Measurements from ENCODE around the gene CYBA. TPM values are rescaled to one million over a fixed set of nuclear protein-coding genes. Genes with fewer than 3 reads are reported as not detected.

Gene CYBA
- total and polyA plus RNA-seq, 2 of the 13 experiments (the other 11 are each of a cell fraction or from before 2014, with no cell fraction given) = 196 to 250 TPM

DNA sequence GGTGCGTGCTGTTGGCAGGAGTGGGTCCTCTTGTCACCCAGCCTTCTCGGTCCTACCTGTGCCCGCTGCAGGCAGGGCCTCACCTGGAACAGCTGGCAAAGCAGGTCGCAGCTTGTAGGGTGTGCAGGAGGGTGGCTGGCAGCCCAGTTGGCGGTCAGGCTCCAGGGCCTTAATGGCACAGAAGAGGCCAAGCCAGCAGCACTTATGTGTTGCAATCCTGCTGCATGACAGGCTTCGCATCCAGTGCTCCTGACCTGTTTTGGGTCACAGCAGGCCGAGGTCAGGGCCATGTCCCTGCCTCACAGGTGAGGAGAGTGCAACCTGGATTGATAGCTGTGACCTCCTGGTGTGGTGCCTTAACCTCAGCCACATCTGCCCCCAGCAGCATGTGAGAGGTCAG is 48.8 kb downstream of the CYBA start (continued):
- TF ChIP-seq WIZ (CRISPR knock-in tag; IDR thresholded peaks at IDR 0.05) (no peak), ZNF850 (CRISPR knock-in tag; conservative IDR thresholded peaks at IDR 0.05) (no peak), ZNF331 (CRISPR knock-in tag; IDR thresholded peaks at IDR 0.05) (no peak)

DNA sequence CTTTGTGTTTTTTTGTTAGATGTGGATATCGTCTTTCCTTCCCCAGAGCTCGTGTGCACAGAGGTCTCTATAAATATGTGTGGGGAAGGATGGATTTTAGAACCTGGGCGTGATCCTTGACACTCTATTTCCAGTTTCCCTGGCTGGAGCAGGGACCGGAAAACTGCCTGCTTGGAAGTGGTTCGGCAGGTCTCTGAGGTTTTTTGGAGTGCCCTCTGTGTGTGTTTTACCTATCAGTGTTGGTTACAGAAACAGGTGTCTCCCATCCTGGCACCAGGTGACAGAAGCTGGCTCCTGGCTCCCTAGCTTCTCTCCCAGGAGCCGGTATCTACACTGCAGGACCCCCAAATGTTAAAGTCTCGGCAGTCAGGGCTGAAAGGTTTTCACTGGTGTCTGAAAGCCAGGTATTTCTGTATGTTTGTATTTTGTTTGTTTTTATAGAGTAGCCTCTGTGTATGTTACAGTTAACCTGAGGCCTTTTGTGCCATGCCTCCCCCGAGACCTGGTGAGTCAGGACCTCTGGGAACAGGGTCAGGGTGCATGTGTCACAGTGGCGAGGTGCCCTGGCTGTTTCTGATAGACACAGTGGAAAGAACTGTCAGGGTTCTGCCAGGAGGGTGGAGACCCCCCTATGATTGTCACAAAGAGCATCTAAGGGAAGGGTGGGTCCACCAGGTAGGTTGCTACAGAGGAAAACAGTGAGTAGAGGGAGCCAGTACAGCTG is 49.4 kb downstream of the CYBA start:
- Histone ChIP-seq H3K9me3 (ENCODE audit: low read length) (no peaks in the 10 kb centered on the region), H2AFZ (ENCODE audit: low read length) (no peak overlapping the region), H3K36me3 (replicated peaks in 1 of 2; ENCODE audit: control insufficient read depth in 1 of 2, insufficient read depth in 2 of 2, low read length in 2 of 2) (peaks cover 40 to 69% of the 10 kb centered on the region in 2 experiments), H3K9ac (ENCODE audit: insufficient read depth, low read depth, low read length) (no peak overlapping the region), H3K4me3 (replicated peaks in 1 of 3; ENCODE audit: insufficient read depth in 1 of 3, low read depth in 2 of 3, low read length in 3 of 3) (no peak overlapping the region), H3K27ac (ENCODE audit: extremely low read length, insufficient read depth, low read length) (peak overlapping the region; percentile 35), H3K79me2 (ENCODE audit: insufficient read depth, low read length) (peaks cover 3% of the 10 kb centered on the region), H3K4me1 (ENCODE audit: insufficient read depth, low read length) (peaks cover 36% of the 10 kb centered on the region), H4K20me1 (ENCODE audit: insufficient read depth, low read length) (peaks cover 3% of the 10 kb centered on the region), H3K4me2 (ENCODE audit: low read depth, low read length) (no peak overlapping the region), H3K27me3 (ENCODE audit: control insufficient read depth in 1 of 2, insufficient read depth in 2 of 2, low read length in 2 of 2) (no peaks in the 10 kb centered on the region)
- TF ChIP-seq NBN (conservative IDR thresholded peaks at IDR 0.05) (no peak), ERF (CRISPR knock-in tag; IDR thresholded peaks at IDR 0.05) (no peak), ZNF329 (CRISPR knock-in tag; IDR thresholded peaks at IDR 0.05; ENCODE audit: low read depth) (no peak), ZSCAN9 (CRISPR knock-in tag; IDR thresholded peaks at IDR 0.05; ENCODE audit: borderline replicate concordance) (no peak), CREB1 (IDR thresholded peaks at IDR 0.05) (no peak), CREB1 (CRISPR knock-in tag; IDR thresholded peaks at IDR 0.05) (no peak), TBP (CRISPR knock-in tag; IDR thresholded peaks at IDR 0.05) (no peak), ZNF670 (CRISPR knock-in tag; IDR thresholded peaks at IDR 0.05; ENCODE audit: borderline replicate concordance) (no peak), CENPX (CRISPR knock-in tag; IDR thresholded peaks at IDR 0.05) (no peak), TGIF2 (CRISPR knock-in tag; IDR thresholded peaks at IDR 0.05) (no peak), ZNF605 (CRISPR knock-in tag; IDR thresholded peaks at IDR 0.05) (no peak), ZNF33B (CRISPR knock-in tag; IDR thresholded peaks at IDR 0.05) (no peak), ZSCAN25 (CRISPR knock-in tag; IDR thresholded peaks at IDR 0.05) (no peak), ZNF101 (CRISPR knock-in tag; IDR thresholded peaks at IDR 0.05; ENCODE audit: borderline replicate concordance, low read depth) (no peak), ZNF331 (CRISPR knock-in tag; IDR thresholded peaks at IDR 0.05) (no peak), MTA1 (CRISPR knock-in tag; IDR thresholded peaks at IDR 0.05; ENCODE audit: borderline replicate concordance) (no peak), ADNP (CRISPR knock-in tag; IDR thresholded peaks at IDR 0.05) (no peak)
- TF ChIP-seq, protein P1, sequence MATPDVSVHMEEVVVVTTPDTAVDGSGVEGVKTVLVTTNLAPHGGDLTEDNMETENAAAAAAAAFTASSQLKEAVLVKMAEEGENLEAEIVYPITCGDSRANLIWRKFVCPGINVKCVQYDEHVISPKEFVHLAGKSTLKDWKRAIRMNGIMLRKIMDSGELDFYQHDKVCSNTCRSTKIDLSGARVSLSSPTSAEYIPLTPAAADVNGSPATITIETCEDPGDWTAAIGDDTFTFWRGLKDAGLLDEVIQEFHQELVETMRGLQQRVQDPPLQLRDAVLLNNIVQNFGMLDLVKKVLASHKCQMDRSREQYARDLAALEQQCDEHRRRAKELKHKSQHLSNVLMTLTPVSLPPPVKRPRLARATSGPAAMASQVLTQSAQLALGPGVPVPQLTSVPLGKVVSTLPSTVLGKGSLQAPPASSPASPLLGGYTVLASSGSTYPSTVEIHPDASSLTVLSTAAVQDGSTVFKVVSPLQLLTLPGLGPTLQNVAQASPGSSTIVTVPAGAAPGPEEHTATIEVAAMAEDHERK (CRISPR knock-in tag; IDR thresholded peaks at IDR 0.05; ENCODE audit: low read depth) = no peak
- TF ChIP-seq, protein P2, sequence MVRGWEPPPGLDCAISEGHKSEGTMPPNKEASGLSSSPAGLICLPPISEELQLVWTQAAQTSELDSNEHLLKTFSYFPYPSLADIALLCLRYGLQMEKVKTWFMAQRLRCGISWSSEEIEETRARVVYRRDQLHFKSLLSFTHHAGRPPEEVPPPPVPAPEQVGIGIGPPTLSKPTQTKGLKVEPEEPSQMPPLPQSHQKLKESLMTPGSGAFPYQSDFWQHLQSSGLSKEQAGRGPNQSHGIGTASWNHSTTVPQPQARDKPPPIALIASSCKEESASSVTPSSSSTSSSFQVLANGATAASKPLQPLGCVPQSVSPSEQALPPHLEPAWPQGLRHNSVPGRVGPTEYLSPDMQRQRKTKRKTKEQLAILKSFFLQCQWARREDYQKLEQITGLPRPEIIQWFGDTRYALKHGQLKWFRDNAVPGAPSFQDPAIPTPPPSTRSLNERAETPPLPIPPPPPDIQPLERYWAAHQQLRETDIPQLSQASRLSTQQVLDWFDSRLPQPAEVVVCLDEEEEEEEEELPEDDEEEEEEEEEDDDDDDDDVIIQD (CRISPR knock-in tag; IDR thresholded peaks at IDR 0.05; ENCODE audit: low read depth) = no peak
- ChIA-PET CTCF (ENCODE audit: low intra/inter-chr PET ratio, low total read pairs) (no interaction called here), POLR2A (no interaction called here)
- in situ Hi-C loops (cut with HindIII; ENCODE audit: extremely low pct_ligation_motif_present, low pct_unique_long_range_greater_than_20kb) = no loop called here
- DNase-seq (ENCODE audit: low spot score) = no peak
- intact Hi-C loops (cut with micrococcal nuclease; ENCODE audit: unreplicated experiment) = no loop called here
- ATAC-seq = no peak
- FAIRE-seq = no peak
- WGBS (ENCODE audit: low lambda C conversion rate) = 95% methylated on average over 9 of the region's 9 CpGs
- BruUV-seq (replicated peaks) = no TSS peak
